Left lung (tissue), 10 donors: ENCODE measurements around the gene CDK6. TPM values are rescaled to one million over a fixed set of nuclear protein-coding genes. Genes with fewer than 3 reads are reported as not detected.

ENCODE experiments used
- ATAC-seq: fragments of 200-7000 bp; cut with Tn5 transposase; one replicate; pipeline ENCODE4 v1.9.1; 2020; ENCODE audit warnings: moderate library complexity
- DNase-seq, 4 donors: peaks; one replicate each; pipeline ENCODE4 v3.0.0-alpha.2; 2013 to 2020
- H3K27ac ChIP-seq, 2 donors: fragments of 200-600 bp; sonication (generic) in 1 of 2; one replicate each; pipeline versions ENCODE4 v1.5.0 to v1.8.0; 2020 to 2021
- H3K27me3 ChIP-seq, 2 donors: fragments of 200-600 bp; sonication (generic) in 1 of 2; one replicate each; pipeline versions ENCODE4 v1.5.0 to v1.8.0; 2020 to 2021
- H3K36me3 ChIP-seq, 2 donors: fragments of 200-600 bp; sonication (generic) in 1 of 2; one replicate each; pipeline versions ENCODE4 v1.5.0 to v1.8.0; 2020 to 2021
- H3K4me1 ChIP-seq, 2 donors: fragments of 200-600 bp; one replicate each; pipeline ENCODE4 v1.8.0; 2021
- H3K4me3 ChIP-seq, 2 donors: fragments of 200-600 bp; sonication (generic) in 1 of 2; one replicate each; pipeline versions ENCODE4 v1.5.0 to v1.8.0; 2020 to 2021; ENCODE audit warnings: mild to moderate bottlenecking in 1 of 2
- H3K9me3 ChIP-seq, 2 donors: fragments of 200-600 bp; sonication (generic) in 1 of 2; one replicate each; pipeline versions ENCODE4 v1.5.0 to v1.8.0; 2020 to 2021
- CTCF ChIP-seq, 2 donors: fragments of 200-600 bp; sonication (generic) in 1 of 2; IDR thresholded peaks; one replicate each; pipeline versions ENCODE4 v1.5.0 to v1.8.0; 2021; ENCODE audit warnings: antibody characterized with exemption in 2 of 2
- intact Hi-C, 2 donors: fragments of 100-400 bp; cut with DNase I; formaldehyde crosslinking; loops; one replicate each; pipeline versions ENCODE4 v1.11.2 to v1.14.2; 2022
- polyA plus RNA-seq, 6 donors: library from polyadenylated mRNA; unstranded; fragments of 120-200 nt; gene quantifications; one replicate each; pipeline ENCODE4 v1.2.1, GENCODE V29; 2013; ENCODE audit not compliant: insufficient read length in 6 of 6
- total RNA-seq, 2 donors: library from RNA; stranded (reverse); fragmentation: NEBNext Ultra II Directional; extraction: Animal tissue kit (Norgen Biotek cat#: 25700); gene quantifications; one replicate each; pipeline ENCODE4 v1.2.1, GENCODE V29; 2021
- donor health status: DM: no; HTN: yes; CAD: no.
- donor health status: DM: no; HTN: no; CAD: no.

The CDK6 gene
- total and polyA plus RNA-seq, 8 donors = 20.3 to 52.2 (median 43.7) TPM

- ATAC-seq (no peak), DNase-seq (no peak)
- intact Hi-C loops = no loop called here
- peak overlapping the region in 1 of 2 donors; percentile 4 for H3K27ac ChIP-seq
- no peak overlapping the region for H3K4me3 ChIP-seq
- no peaks in the 10 kb centered on the region for H3K27me3 ChIP-seq
- TF ChIP-seq CTCF (IDR thresholded peaks at IDR 0.05) = no peak
- peaks cover 9 to 33% of the 10 kb centered on the region in 2 donors for H3K4me1 ChIP-seq
- H3K9me3 ChIP-seq = no peaks in the 10 kb centered on the region
- no peaks in the 10 kb centered on the region for H3K36me3 ChIP-seq
Measured at GRCh38 chr7:92797284-92797683, 39.1 kb downstream of the CDK6 start.

GRCh38 chr7:92794831-92795230, 41.5 kb downstream of the CDK6 start:
- TF ChIP-seq CTCF (IDR thresholded peaks at IDR 0.05) = no peak
- H3K27me3 ChIP-seq = no peaks in the 10 kb centered on the region
- DNase-seq = peak in 2 of 4 donors; percentile 47 to 62
- no peaks in the 10 kb centered on the region for H3K36me3 ChIP-seq
- no peaks in the 10 kb centered on the region for H3K9me3 ChIP-seq
- H3K4me1 ChIP-seq = peaks cover 9 to 42% of the 10 kb centered on the region in 2 donors
- intact Hi-C loops = no loop called here
- no peak for ATAC-seq
- H3K27ac ChIP-seq = no peak overlapping the region
- H3K4me3 ChIP-seq = no peak overlapping the region

GRCh38 chr7:92794391-92794790, 42.0 kb downstream of the CDK6 start:
- no peak overlapping the region for H3K4me3 ChIP-seq
- no peak for ATAC-seq
- DNase-seq = peak in 1 of 4 donors; percentile 40
- no peak for TF ChIP-seq CTCF (IDR thresholded peaks at IDR 0.05)
- intact Hi-C loops = no loop called here
- H3K27ac ChIP-seq = no peak overlapping the region
- H3K27me3 ChIP-seq = no peaks in the 10 kb centered on the region
- H3K4me1 ChIP-seq = peaks cover 9 to 38% of the 10 kb centered on the region in 2 donors
- H3K9me3 ChIP-seq = no peaks in the 10 kb centered on the region
- no peaks in the 10 kb centered on the region for H3K36me3 ChIP-seq

- Histone ChIP-seq H3K4me3 (no peak overlapping the region), H3K36me3 (no peaks in the 10 kb centered on the region), H3K9me3 (peaks cover 0 to 5% of the 10 kb centered on the region in 2 donors), H3K27ac (no peak overlapping the region), H3K4me1 (peaks cover 5 to 32% of the 10 kb centered on the region in 2 donors), H3K27me3 (no peaks in the 10 kb centered on the region)
- no peak for TF ChIP-seq CTCF (IDR thresholded peaks at IDR 0.05)
- ATAC-seq (peak; percentile 24), DNase-seq (peak in 1 of 4 donors; percentile 39)
- intact Hi-C loops = no loop called here
Measured at GRCh38 chr7:92793656-92794205, 42.6 kb downstream of the CDK6 start.

GRCh38 chr7:92790992-92791391, 45.4 kb downstream of the CDK6 start:
- H3K9me3 ChIP-seq = peaks cover 0 to 13% of the 10 kb centered on the region in 2 donors
- ATAC-seq = peak; percentile 33
- no peak for TF ChIP-seq CTCF (IDR thresholded peaks at IDR 0.05)
- H3K36me3 ChIP-seq = no peaks in the 10 kb centered on the region
- DNase-seq = no peak
- no peak overlapping the region for H3K4me3 ChIP-seq
- intact Hi-C loops = no loop called here
- no peaks in the 10 kb centered on the region for H3K27me3 ChIP-seq
- H3K27ac ChIP-seq = no peak overlapping the region
- peaks cover 0 to 21% of the 10 kb centered on the region in 2 donors for H3K4me1 ChIP-seq
